Lower leg skin (tissue), 4 donors: ENCODE data around the gene TFRC. TPM values are rescaled to one million over a fixed set of nuclear protein-coding genes. Genes with fewer than 3 reads are reported as not detected.
"Not testable (repeated sequence)": the region's sequence is repeated elsewhere in the genome, so short reads cannot be mapped to it uniquely, and the experiment has no call there.

Experiments
- DNase-seq, 2 donors: peaks; one replicate each; pipeline ENCODE4 v3.0.0-alpha.2; 2019; ENCODE audit warnings: low spot score in 2 of 2
- H3K4me3 ChIP-seq: fragments of 200-600 bp; sonication (generic); 2 replicates; pipeline ENCODE4 v1.5.1; 2017; ENCODE audit warnings: mild to moderate bottlenecking, low read depth; ENCODE audit not compliant: poor library complexity, severe bottlenecking
- CTCF ChIP-seq, 3 donors: fragments of 450-650 bp; IDR thresholded peaks; one replicate each; pipeline ENCODE4 v1.5.1; 2016; ENCODE audit warnings: antibody characterized with exemption in 3 of 3, mild to moderate bottlenecking in 3 of 3, moderate library complexity in 2 of 3
- POLR2A ChIP-seq, 2 donors: fragments of 450-650 bp; IDR thresholded peaks; one replicate each; pipeline ENCODE4 v1.6.1; 2016 to 2017; ENCODE audit warnings: antibody characterized with exemption in 2 of 2, mild to moderate bottlenecking in 1 of 2, moderate library complexity in 1 of 2
- WGBS, 2 donors: methylation state at CpG; one replicate each; pipeline ENCODE4 v1.1.5; 2018; 5-methylcytosine and 5-hydroxymethylcytosine counted together
- intact Hi-C: fragments of 100-400 bp; cut with DNase I; formaldehyde crosslinking; loops from one replicate; pipeline ENCODE4 v1.15.0; 2023; ENCODE audit warnings: low total_unique reads
- total RNA-seq, 4 donors: library from RNA; depleted of rRNA; stranded (reverse); fragments of >200 nt; gene quantifications; one replicate each; pipeline ENCODE4 v1.1.0, GENCODE V29; 2016

The TFRC gene
- total RNA-seq, 4 donors from 2014 or later: 48.3 to 73.5 (median 59.6) TPM

GRCh38 chr3:196009456-196009855, 72.4 kb downstream of the TFRC start:
- no peak for TF ChIP-seq POLR2A (IDR thresholded peaks at IDR 0.05)
- TF ChIP-seq CTCF (IDR thresholded peaks at IDR 0.05): no peak
- no peak overlapping the region for H3K4me3 ChIP-seq
- intact Hi-C loops: no loop called here
- WGBS, 2 donors: 86 to 96% methylated on average over 5 of the region's 5 CpGs
- DNase-seq: no peak

- 87 to 88% methylated on average over 8 to 9 of the region's 9 CpGs for WGBS, 2 donors
- intact Hi-C loops: no loop called here
- peak in 1 of 2 donors; percentile 74 for DNase-seq
- TF ChIP-seq POLR2A (IDR thresholded peaks at IDR 0.05) (no peak), CTCF (IDR thresholded peaks at IDR 0.05) (no peak)
- H3K4me3 ChIP-seq: no peak overlapping the region
These were observed 73.0 kb downstream of the TFRC start for GRCh38 chr3:196008929-196009328.

GRCh38 chr3:196008387-196008786, 73.5 kb downstream of the TFRC start:
- WGBS, 2 donors: 86 to 90% methylated on average over 18 of the region's 18 CpGs
- intact Hi-C loops: no loop called here
- no peak for DNase-seq

GRCh38 chr3:196007744-196008335, 74.0 kb downstream of the TFRC start:
- no peak for TF ChIP-seq POLR2A (IDR thresholded peaks at IDR 0.05)
- intact Hi-C loops: no loop called here
- no peak overlapping the region for H3K4me3 ChIP-seq
- 71 to 76% methylated on average over 11 of the region's 11 CpGs for WGBS, 2 donors
- no peak for DNase-seq

More at GRCh38 chr3:196008387-196008786, 73.5 kb downstream of the TFRC start:
- no peak overlapping the region for H3K4me3 ChIP-seq
- no peak for TF ChIP-seq CTCF (IDR thresholded peaks at IDR 0.05)
- TF ChIP-seq POLR2A (IDR thresholded peaks at IDR 0.05): no peak

- H3K4me3 ChIP-seq, intact Hi-C loops, DNase-seq: not testable (repeated sequence)
- WGBS, 2 donors: 81 to 88% methylated on average over 10 of the region's 10 CpGs
These were observed 76.6 kb downstream of the TFRC start for GRCh38 chr3:196005338-196005737.

- intact Hi-C loops, H3K4me3 ChIP-seq, DNase-seq: not testable (repeated sequence)
- WGBS, 2 donors: 81 to 82% methylated on average over 16 to 17 of the region's 17 CpGs
These were observed 77.4 kb downstream of the TFRC start for GRCh38 chr3:196004359-196005052.

GRCh38 chr3:196003611-196004010, 78.3 kb downstream of the TFRC start:
- WGBS, 2 donors: 89% methylated on average over 12 of the region's 12 CpGs
- no peak overlapping the region for H3K4me3 ChIP-seq
- no peak for DNase-seq
- intact Hi-C loops: no loop called here
- TF ChIP-seq CTCF (IDR thresholded peaks at IDR 0.05) (no peak), POLR2A (IDR thresholded peaks at IDR 0.05) (no peak)

- DNase-seq, intact Hi-C loops, H3K4me3 ChIP-seq: not testable (repeated sequence)
- 87 to 89% methylated on average over 6 of the region's 6 CpGs for WGBS, 2 donors
These were observed 79.2 kb downstream of the TFRC start for GRCh38 chr3:196002721-196003120.

GRCh38 chr3:196001240-196001639, 80.7 kb downstream of the TFRC start:
- DNase-seq, intact Hi-C loops, H3K4me3 ChIP-seq: not testable (repeated sequence)
- WGBS, 2 donors: 89 to 94% methylated on average over 7 of the region's 7 CpGs

GRCh38 chr3:196000360-196000950, 81.4 kb downstream of the TFRC start:
- DNase-seq, H3K4me3 ChIP-seq, intact Hi-C loops: not testable (repeated sequence)
- 65 to 71% methylated on average over 9 to 14 of the region's 15 CpGs for WGBS, 2 donors
